Stimulated activated naive CD8-positive, alpha-beta T cell treated with anti-CD3 and anti-CD28 coated beads, Interleukin-15, Interleukin-2, amounts not matched to agents 100 U/mL and 50 U/mL, for 24 hours (primary cell): Measurements from ENCODE around the gene TBC1D30.
A peak's percentile ranks its signal among the peaks of the same experiment; 100 is the strongest.
"Not testable (repeated sequence)": the region's sequence is repeated elsewhere in the genome, so short reads cannot be mapped to it uniquely, and the experiment has no call there.

ENCODE experiments used
- ATAC-seq: fragments of 150-1000 bp; cut with Tn5 transposase; one replicate; pipeline ENCODE4 v1.10.0; 2021
- DNase-seq: peaks from one replicate; pipeline ENCODE4 v3.0.0; 2021

The TBC1D30 gene

GRCh38 chr12:64806173-64806572, 18.3 kb upstream of the TBC1D30 start:
- DNase-seq (no peak), ATAC-seq (no peak)

DNA sequence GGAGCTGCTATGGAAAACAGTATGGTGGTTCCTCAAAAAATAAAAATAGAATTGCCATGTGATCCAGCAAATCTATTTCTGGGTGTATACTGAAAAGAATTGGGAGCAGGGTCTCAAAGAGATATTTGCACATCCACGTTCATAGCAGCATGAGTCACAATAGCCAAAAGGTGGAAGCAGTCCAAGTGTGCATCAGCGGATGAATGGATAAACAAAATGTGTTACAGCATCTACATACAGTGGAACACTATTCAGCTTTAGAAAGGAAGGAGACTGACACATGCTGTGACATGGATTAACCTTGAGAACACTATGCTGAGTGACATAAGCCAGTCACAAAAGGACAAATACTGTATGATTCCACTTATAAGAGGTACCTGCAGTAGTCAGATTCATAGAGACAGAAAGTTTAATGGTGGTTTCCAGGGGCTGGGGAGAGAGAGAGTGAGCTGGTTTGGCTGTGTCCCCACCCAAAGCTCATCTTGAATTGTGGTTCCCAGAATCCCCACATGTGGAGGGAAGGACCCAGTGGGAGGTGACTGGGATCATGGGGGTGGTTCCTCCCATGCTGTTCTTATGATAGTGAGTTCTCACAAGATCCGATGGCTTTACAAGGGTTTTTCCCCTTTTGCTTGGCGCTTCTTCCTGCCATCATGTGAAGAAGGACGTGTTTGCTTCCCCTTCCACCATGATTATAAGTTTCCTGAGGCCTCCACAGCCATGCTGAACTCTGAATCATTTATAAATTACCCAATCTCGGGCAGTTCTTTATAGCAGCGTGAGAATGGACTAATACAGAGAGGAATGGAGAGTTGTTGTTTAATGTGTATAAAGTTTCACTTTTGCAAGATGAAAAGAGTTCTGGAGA, 17.6 kb upstream of the TBC1D30 start:
- DNase-seq, result no peak
- ATAC-seq, result no peak

DNA sequence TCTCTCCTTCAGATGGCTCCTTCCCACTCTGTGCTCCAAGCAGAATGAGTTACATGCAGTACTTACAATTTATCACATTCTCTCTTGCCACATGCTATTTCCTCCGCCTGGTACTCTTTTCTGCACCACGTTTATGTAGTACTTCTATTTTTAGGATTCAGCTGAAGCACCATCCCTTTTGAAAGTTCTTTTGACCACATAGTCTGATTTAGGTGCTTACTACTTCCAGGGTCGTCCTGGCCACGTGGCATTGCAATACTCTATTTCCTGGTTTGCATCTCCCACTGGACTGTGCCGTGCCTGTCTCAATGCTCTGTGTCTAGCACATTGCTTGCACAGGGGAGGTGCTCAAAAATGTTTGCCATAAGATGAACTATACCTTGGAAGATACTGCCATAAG, 16.3 kb upstream of the TBC1D30 start:
- no peak for ATAC-seq
- no peak for DNase-seq

DNA sequence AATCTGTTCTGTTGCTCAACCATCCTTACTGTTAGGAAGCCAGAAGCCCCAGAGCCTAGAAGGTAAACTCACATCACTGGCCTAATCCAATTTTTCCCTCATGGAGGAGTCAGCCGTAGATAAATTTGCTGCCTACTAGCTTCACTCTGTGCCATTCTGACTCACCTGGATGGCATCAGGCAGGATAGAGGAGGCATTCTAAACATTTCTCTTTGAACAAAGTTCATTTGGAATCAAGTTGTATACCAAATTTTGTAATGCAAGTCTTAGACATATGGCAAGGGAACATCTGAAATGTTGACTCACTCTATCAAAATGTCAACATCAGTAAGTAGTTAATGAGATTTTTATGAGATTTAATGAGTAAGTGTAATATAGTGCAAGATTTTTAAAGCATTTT, 13.6 kb upstream of the TBC1D30 start:
- ATAC-seq, result no peak
- DNase-seq, result no peak

GRCh38 chr12:64813723-64814122, 10.7 kb upstream of the TBC1D30 start:
- ATAC-seq, result no peak
- no peak for DNase-seq

- no peak for ATAC-seq
Observed at GRCh38 chr12:64814432-64814831, 10.0 kb upstream of the TBC1D30 start.

GRCh38 chr12:64819816-64820402, 4.5 kb upstream of the TBC1D30 start:
- ATAC-seq, result no peak
- DNase-seq, result no peak

More at GRCh38 chr12:64814432-64814831, 10.0 kb upstream of the TBC1D30 start:
- DNase-seq, result no peak

DNA sequence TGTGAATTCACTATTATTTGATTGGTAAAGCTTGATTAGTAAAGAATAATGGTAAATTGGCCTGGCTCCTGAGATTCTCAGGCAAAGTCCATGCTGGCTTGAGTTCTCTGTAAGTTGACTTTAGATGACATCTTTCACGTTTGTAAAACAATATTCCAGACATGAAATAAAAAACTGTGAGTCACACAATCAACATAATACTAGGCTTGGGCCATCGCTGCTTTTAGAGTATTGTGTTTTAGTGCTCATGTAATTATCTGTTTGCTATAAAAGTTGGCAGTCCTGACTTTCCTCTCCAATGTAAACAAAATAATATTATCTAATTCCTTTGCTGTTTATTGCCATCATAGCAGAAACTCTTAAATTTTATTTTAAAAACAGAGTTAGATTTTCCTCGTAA, 3.9 kb upstream of the TBC1D30 start:
- DNase-seq (no peak), ATAC-seq (no peak)

DNA sequence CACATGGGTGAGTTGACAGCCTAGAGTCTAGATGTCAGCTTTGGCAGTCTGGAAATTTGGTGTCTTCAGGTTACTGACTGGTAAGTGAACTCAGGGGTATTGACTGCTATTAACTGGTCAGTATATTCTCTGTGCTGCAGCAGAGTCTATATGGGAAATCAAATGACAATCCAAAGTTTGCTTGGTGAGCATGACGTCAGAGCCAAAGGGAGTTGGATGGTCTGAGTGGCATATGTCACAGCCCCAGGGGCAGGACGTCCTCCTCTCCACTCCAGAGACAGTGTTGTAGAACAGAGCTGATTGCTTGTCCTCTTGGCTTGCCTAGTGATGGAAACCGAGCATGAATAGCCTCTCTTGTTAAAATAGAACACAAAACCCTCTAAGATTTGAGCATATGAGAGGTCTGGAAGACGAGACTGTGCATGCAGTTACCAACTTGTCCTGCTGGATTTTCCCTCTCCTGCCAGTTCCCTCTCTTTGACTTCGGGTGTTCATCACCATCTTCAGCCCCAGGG, 3.3 kb upstream of the TBC1D30 start:
- ATAC-seq (no peak), DNase-seq (no peak)

- ATAC-seq (peak; percentile 26), DNase-seq (peak; percentile 11)
Observed at GRCh38 chr12:64824130-64824499, 332 bp upstream of the TBC1D30 start.

DNA sequence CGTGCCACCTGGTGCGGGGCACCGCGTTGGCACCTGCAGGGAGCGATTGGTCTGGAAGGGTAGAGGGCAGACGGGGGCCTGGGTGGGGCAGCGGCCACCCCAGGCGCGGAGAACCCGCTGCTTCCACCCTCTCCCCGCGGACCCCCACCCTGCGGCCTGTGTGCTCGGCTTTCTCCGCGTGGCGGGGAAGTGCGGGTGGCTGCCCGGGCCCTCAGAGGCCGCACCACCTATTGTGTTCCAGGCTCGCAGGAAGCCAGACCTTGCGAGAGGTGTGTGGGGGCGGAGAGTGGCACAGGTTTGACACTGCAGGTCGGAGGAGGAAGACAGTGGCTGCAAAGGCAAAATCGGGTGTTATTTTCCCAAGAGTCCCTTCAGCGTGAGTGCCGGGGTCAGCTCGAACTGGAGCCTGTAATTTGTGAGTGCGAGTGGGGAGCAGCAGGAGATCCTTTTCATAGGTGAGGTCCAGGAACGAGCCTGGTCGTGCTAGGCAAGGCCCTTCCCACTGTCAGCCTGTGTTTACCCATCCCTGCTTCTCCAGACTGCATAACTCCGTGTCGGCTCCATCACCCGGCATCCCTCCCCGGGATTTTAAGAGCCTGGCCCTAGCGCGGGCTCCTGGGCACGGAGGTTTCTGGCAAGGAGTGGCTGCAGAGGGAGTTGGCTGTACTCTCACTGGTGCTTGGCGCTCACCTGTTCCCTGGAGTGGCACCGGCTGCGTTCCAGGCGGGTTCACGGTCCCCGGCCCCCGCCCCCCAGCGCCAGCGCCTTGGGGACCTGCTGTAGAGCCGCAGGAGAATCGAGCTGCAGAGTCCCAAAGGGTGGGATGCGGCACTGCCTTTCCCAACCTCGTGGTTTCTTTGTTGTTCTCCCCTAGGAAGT, 935 bp downstream of the TBC1D30 start:
- peak; percentile 20 for DNase-seq
- no peak for ATAC-seq

DNA sequence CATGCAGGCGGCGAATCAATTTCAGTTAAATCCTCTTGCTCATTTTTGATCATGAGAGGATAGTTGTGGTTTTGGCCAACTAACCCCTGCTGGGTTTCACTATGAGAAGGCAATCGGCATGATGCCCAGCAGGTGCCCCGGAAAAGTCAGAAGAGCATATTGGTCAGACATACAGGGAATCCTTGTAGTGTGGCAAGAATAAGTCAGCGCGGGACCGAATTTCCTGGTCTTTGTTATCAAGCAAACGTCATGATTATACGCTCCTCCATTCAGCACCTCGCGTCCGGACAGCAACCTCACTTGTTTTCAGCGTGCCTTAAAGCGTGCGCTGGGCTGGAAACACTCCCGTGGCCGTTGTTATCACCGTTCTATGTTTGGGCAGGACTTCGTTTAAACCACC, 1.8 kb downstream of the TBC1D30 start:
- ATAC-seq (peak; percentile 60), DNase-seq (peak; percentile 65)

DNA sequence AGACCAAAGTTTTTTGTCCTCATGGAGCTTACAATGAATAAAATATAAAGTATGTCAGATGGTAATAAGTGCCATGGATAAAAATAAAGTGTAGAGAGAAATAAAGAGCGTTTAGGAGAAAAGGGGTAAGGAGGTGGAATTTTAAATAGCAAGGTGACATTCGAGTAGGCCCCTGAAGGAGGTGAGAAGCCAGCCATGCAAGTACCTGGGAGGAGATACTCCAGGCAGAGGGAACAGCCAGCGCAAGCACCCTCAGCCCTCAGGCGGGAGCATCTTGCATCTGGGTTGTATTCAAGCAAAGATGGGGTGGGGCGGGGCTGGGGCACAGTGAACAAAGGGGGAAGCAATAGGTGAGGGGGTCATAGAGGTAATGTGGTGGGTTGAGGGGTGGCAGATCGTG, 4.3 kb downstream of the TBC1D30 start:
- no peak for ATAC-seq
- DNase-seq, result no peak

GRCh38 chr12:64833928-64834327, 9.5 kb downstream of the TBC1D30 start:
- no peak for ATAC-seq
- no peak for DNase-seq

DNA sequence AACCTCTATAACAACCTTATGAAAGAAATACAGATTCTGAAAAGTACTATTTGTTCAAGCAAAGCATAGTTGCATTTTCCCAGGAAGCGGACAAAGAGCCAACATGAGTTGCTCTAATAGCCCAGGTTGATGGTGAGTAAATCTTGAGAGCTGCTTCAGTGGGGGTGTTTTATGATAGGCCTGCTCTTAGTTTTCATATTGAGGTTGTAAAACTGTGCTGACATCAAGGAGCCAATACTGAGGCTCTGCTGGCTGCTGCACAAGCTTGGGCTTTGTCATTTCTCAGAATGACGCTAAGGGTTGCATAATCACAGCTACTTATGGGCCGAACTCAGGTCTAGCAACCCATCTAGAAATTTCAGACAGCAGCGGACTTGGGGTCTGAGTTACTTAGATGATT, 11.5 kb downstream of the TBC1D30 start:
- DNase-seq (no peak), ATAC-seq (no peak)

DNA sequence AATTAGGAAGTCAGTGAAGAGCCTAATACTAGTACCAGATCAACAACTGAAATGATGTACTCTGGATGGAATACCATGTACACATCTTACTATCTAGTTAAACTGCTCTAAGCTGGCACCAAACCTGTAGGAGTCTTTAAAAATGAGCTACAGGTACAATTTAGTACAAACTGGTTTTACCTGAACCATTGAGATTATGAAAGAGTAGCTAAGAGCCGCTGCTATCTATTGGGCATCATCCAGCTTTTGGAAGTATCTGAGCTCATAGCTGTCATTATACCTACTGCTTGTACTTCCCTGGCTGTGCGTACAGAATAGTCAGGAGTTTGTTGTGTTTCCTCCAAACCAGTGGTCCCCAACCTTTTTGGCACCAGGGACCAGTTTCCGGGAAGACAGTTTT, 12.4 kb downstream of the TBC1D30 start:
- ATAC-seq (no peak), DNase-seq (no peak)

GRCh38 chr12:64837427-64837826, 13.0 kb downstream of the TBC1D30 start:
- ATAC-seq, result no peak

DNA sequence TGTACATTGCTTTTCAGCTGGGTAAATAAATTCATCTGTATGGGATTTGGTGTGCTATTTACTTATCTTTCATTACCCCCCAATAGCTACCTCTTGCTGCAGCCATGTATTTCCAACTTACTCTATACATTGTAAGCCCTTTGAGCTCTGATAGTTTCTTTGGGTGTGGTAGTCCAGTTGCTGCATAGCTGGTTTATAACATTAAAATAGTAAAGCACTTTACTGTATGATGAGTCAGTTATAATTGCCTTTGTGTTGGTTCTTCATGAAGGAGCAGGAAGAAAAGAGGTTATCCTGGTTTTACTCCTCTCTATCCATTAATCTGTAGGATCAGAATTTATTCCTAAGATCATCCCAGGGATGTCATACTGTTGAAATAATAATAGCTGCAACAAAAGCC, 15.7 kb downstream of the TBC1D30 start:
- no peak for ATAC-seq
- DNase-seq, result no peak

More at GRCh38 chr12:64837427-64837826, 13.0 kb downstream of the TBC1D30 start:
- DNase-seq, result no peak

DNA sequence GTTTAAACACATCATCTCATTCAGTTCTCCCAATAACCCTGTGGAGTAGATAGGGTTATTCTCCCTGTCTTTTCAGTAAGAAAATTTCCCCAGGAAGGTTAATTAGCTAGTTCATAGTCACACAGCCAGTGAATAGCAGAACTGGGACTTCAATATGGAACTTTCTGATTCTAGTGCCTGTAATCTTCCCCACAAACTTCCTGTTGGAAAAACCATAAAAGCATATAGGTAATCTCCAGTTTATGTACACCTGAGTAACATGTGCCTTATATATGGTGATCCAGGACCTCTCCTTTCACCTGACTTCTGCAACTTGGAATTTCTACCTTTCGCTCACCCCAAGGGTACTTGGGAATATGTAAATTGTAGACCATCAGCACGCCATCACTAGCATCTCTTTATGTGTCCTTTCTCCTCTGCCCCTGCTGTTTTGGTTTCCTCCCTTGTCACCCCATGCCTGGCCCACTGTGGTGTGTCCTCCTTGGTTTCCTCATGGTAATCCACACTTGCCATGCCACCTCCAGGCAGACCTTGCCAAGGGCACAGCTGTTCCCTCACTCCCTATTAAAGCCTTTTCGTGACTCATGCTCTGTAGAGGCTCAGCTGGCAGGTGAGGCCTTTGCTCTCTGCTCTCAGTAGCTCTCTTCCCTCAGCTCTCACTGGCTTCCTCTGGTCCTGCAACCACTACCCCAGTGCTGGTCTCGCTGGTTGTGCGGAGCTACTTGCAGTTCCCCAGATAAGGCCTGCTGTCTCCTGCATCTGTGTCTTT, 16.7 kb downstream of the TBC1D30 start:
- no peak for ATAC-seq
- DNase-seq, result no peak

GRCh38 chr12:64848409-64848808, 24.0 kb downstream of the TBC1D30 start:
- not testable (repeated sequence) for ATAC-seq, DNase-seq

GRCh38 chr12:64858882-64859605, 34.6 kb downstream of the TBC1D30 start:
- no peak for ATAC-seq
- no peak for DNase-seq
